CD14-positive monocyte (primary cell): Measurements from ENCODE around the gene PAK2. TPM values are rescaled to one million over a fixed set of nuclear protein-coding genes. Genes with fewer than 3 reads are reported as not detected.

ENCODE experiments used
- DNase-seq, 3 donors: peaks; one replicate each; pipeline ENCODE4 v3.0.0-alpha.2; 2011 to 2022
- H2AFZ ChIP-seq: 2 replicates; pipeline ENCODE4 v1.6.0; 2012; ENCODE audit warnings: mild to moderate bottlenecking, low read depth, low read length, inconsistent platforms; ENCODE audit not compliant: insufficient read depth, poor library complexity, severe bottlenecking
- H3K27ac ChIP-seq, 2 donors: 1 replicate in 1 of 2; 2 replicates in 1 of 2; pipeline ENCODE4 v1.5.1; 2012 to 2013; ENCODE audit warnings: low read length in 2 of 2, control low read depth in 1 of 2, inconsistent platforms in 1 of 2, low read depth in 1 of 2, mild to moderate bottlenecking in 1 of 2
- H3K27me3 ChIP-seq, 2 donors: one replicate each; pipeline versions ENCODE4 v1.6.0 to v1.6.1; 2011 to 2013; ENCODE audit warnings: low read length in 2 of 2; ENCODE audit not compliant: control insufficient read depth in 2 of 2, insufficient read depth in 2 of 2
- H3K36me3 ChIP-seq, 2 donors: replicated peaks in 1 of 2; 1 replicate in 1 of 2; 2 replicates in 1 of 2; pipeline versions ENCODE4 v1.5.1 to v1.6.1; 2012 to 2013; ENCODE audit warnings: low read length in 2 of 2, control low read depth in 1 of 2, inconsistent platforms in 1 of 2, mild to moderate bottlenecking in 1 of 2; ENCODE audit not compliant: insufficient read depth in 2 of 2, control insufficient read depth in 1 of 2
- H3K4me1 ChIP-seq, 2 donors: 1 replicate in 1 of 2; 2 replicates in 1 of 2; pipeline versions ENCODE4 v1.5.1 to v1.6.1; 2012 to 2013; ENCODE audit warnings: low read length in 2 of 2, control low read depth in 1 of 2, inconsistent platforms in 1 of 2, mild to moderate bottlenecking in 1 of 2, moderate library complexity in 1 of 2; ENCODE audit not compliant: insufficient read depth in 2 of 2, control insufficient read depth in 1 of 2
- H3K4me2 ChIP-seq: replicated peaks from 2 replicates; pipeline ENCODE3; 2012; ENCODE audit warnings: low read length, moderate library complexity, mild to moderate bottlenecking; ENCODE audit not compliant: poor library complexity, severe bottlenecking; ENCODE audit errors: extremely low read depth
- H3K4me3 ChIP-seq, 3 experiments: fragments of 200-600 bp in 1 of 3; sonication (generic) in 1 of 3; replicated peaks in 1 of 3; 1 replicate in 2 of 3; 2 replicates in 1 of 3; pipeline ENCODE4 v1.5.1; 2011 to 2013; ENCODE audit warnings: low read length in 3 of 3, mild to moderate bottlenecking in 3 of 3, control low read depth in 2 of 3, low read depth in 2 of 3, inconsistent platforms in 1 of 3, moderate library complexity in 1 of 3
- H3K79me2 ChIP-seq: 2 replicates; pipeline ENCODE4 v1.6.0; 2012; ENCODE audit warnings: mild to moderate bottlenecking, control low read depth, inconsistent platforms, low read length, moderate library complexity; ENCODE audit not compliant: insufficient read depth
- H3K9ac ChIP-seq: 2 replicates; pipeline ENCODE4 v1.6.0; 2017; ENCODE audit warnings: low read length, mild to moderate bottlenecking; ENCODE audit not compliant: insufficient read depth, poor library complexity, severe bottlenecking
- H3K9me3 ChIP-seq, 2 donors: replicated peaks in 1 of 2; 1 replicate in 1 of 2; 2 replicates in 1 of 2; pipeline versions ENCODE4 v1.5.1 to v1.6.1; 2012 to 2013; ENCODE audit warnings: low read length in 2 of 2, control low read depth in 1 of 2; ENCODE audit not compliant: control insufficient read depth in 1 of 2, insufficient read depth in 1 of 2
- H4K20me1 ChIP-seq: 2 replicates; pipeline ENCODE4 v1.6.0; 2012; ENCODE audit warnings: mild to moderate bottlenecking, low read length, control low read depth, moderate library complexity; ENCODE audit not compliant: insufficient read depth
- H3K27ac Mint-ChIP-seq, 7 donors: one replicate each; pipeline ENCODE4 v1.8.0; 2020; ENCODE audit warnings: mild to moderate bottlenecking in 7 of 7, mixed read lengths in 7 of 7, moderate library complexity in 6 of 7, inconsistent platforms in 2 of 7
- H3K27me3 Mint-ChIP-seq, 3 donors: one replicate each; pipeline ENCODE4 v1.8.0; 2021 to 2022; ENCODE audit warnings: low read depth in 3 of 3, mild to moderate bottlenecking in 3 of 3, mixed read lengths in 3 of 3, moderate library complexity in 3 of 3, inconsistent platforms in 1 of 3
- H3K36me3 Mint-ChIP-seq, 2 donors: one replicate each; pipeline ENCODE4 v1.8.0; 2020; ENCODE audit warnings: mixed read lengths in 2 of 2, inconsistent platforms in 1 of 2, mild to moderate bottlenecking in 1 of 2
- H3K4me1 Mint-ChIP-seq: one replicate; pipeline ENCODE4 v1.8.0; 2020; ENCODE audit warnings: mild to moderate bottlenecking, mixed read lengths
- H3K4me3 Mint-ChIP-seq, 2 donors: one replicate each; pipeline ENCODE4 v1.8.0; 2020; ENCODE audit warnings: mild to moderate bottlenecking in 2 of 2, mixed read lengths in 2 of 2, moderate library complexity in 1 of 2
- H3K9me3 Mint-ChIP-seq, 7 donors: one replicate each; pipeline ENCODE4 v1.8.0; 2020 to 2022; ENCODE audit warnings: mixed read lengths in 7 of 7, mild to moderate bottlenecking in 6 of 7, moderate library complexity in 6 of 7, inconsistent platforms in 2 of 7
- CTCF ChIP-seq: fragments of 200-600 bp; IDR thresholded peaks from one replicate; pipeline ENCODE4 v1.8.0; 2022; ENCODE audit warnings: antibody characterized with exemption, mild to moderate bottlenecking
- WGBS: methylation state at CpG from one replicate; pipeline ENCODE4 v1.1.5; 2013; ENCODE audit warnings: missing lambda C conversion rate; ENCODE audit not compliant: insufficient coverage; 5-methylcytosine and 5-hydroxymethylcytosine counted together
- intact Hi-C, 2 donors: fragments of 100-400 bp; cut with micrococcal nuclease; formaldehyde crosslinking; loops; one replicate each; pipeline versions ENCODE4 v1.15.0 to v1.15.1; 2023
- polyA plus RNA-seq, 3 donors: library from polyadenylated mRNA; depleted of rRNA in 1 of 3; unstranded in 2 of 3; stranded (reverse) in 1 of 3; fragments of 300-500 nt in 2 of 3; fragments of >200 nt in 1 of 3; fragmentation: Illumina TruSeq in 2 of 3; gene quantifications; 1 replicate in 2 of 3; 2 replicates in 1 of 3; pipeline ENCODE4 v1.2.3, GENCODE V29; 2012 to 2021

Gene PAK2
- polyA plus RNA-seq, 3 donors, result 32.4 to 44.2 (median 33.2) TPM

GRCh38 chr3:196694202-196694638 lies 45.4 kb upstream of the PAK2 start:
- peaks cover 75% of the 10 kb centered on the region for H3K79me2 ChIP-seq
- H3K9ac ChIP-seq, result no peak overlapping the region
- intact Hi-C loops, result loop anchor here in 1 of 2 donors (5.0 to 10.0 kb wide), 2 partner anchors 167 to 439 kb away; no protein-coding TSS in a partner anchor
- peaks cover 0 to 7% of the 10 kb centered on the region in 2 donors for H3K36me3 ChIP-seq
- H3K4me3 ChIP-seq, result no peak overlapping the region
- TF ChIP-seq CTCF, result peak; percentile 31
- Mint-ChIP-seq H3K27me3 (peaks cover 0 to 2% (median 0%) of the 10 kb centered on the region in 3 donors), H3K27ac (peak overlapping the region in 5 of 7 donors; percentile 54 to 94 (median 75)), H3K4me3 (no peak overlapping the region), H3K4me1 (peaks cover 52% of the 10 kb centered on the region), H3K9me3 (peaks cover 0 to 4% (median 1%) of the 10 kb centered on the region in 7 donors), H3K36me3 (peaks cover 5 to 45% of the 10 kb centered on the region in 2 donors)
- peaks cover 6% of the 10 kb centered on the region for H4K20me1 ChIP-seq
- H3K4me1 ChIP-seq, result peaks cover 50 to 51% of the 10 kb centered on the region in 2 donors
- WGBS, result no CpG with 5 or more reads among the region's 1 CpG
- H3K27me3 ChIP-seq, result no peaks in the 10 kb centered on the region
- peak overlapping the region; percentile 52 to 71 for H3K27ac ChIP-seq
- DNase-seq, result peak; percentile 15 to 32 (median 16)
- H3K9me3 ChIP-seq, result no peaks in the 10 kb centered on the region
- no peak overlapping the region for H3K4me2 ChIP-seq
- H2AFZ ChIP-seq, result no peak overlapping the region

- H3K27me3 ChIP-seq, result no peaks in the 10 kb centered on the region
- no peak overlapping the region for H3K4me2 ChIP-seq
- no peak overlapping the region for H3K4me3 Mint-ChIP-seq
- H3K9ac ChIP-seq, result no peak overlapping the region
- no peaks in the 10 kb centered on the region for H3K9me3 ChIP-seq
- peaks cover 12% of the 10 kb centered on the region for H4K20me1 ChIP-seq
- 99% methylated on average over 10 of the region's 17 CpGs for WGBS
- peaks cover 0 to 4% (median 1%) of the 10 kb centered on the region in 7 donors for H3K9me3 Mint-ChIP-seq
- peaks cover 41% of the 10 kb centered on the region in 2 donors for H3K4me1 ChIP-seq
- H2AFZ ChIP-seq, result no peak overlapping the region
- H3K4me1 Mint-ChIP-seq, result peaks cover 54% of the 10 kb centered on the region
- no peak overlapping the region for H3K4me3 ChIP-seq
- H3K79me2 ChIP-seq, result peaks cover 66% of the 10 kb centered on the region
- no peak for DNase-seq
- H3K36me3 Mint-ChIP-seq, result peaks cover 11 to 52% of the 10 kb centered on the region in 2 donors
- peak overlapping the region; percentile 3 to 71 for H3K27ac ChIP-seq
- H3K27ac Mint-ChIP-seq, result peak overlapping the region in 2 of 7 donors; percentile 71 to 80
- TF ChIP-seq CTCF, result no peak
- intact Hi-C loops, result loop anchor here in 1 of 2 donors (5.0 to 10.0 kb wide), 2 partner anchors 168 to 440 kb away; no protein-coding TSS in a partner anchor
- peaks cover 0 to 2% (median 0%) of the 10 kb centered on the region in 3 donors for H3K27me3 Mint-ChIP-seq
- H3K36me3 ChIP-seq, result peaks cover 4 to 13% of the 10 kb centered on the region in 2 donors
These were observed 44.5 kb upstream of the PAK2 start for GRCh38 chr3:196694941-196695848.
